Activated CD8-positive, alpha-beta memory T cell treated with anti-CD3 and anti-CD28 coated beads, Interleukin-2, amount 50 U/mL, for 1 hour (primary cell): ENCODE data around the gene FTO.

Source experiments
- DNase-seq: peaks from one replicate; pipeline ENCODE4 v3.0.0-alpha.2; 2020; ENCODE audit errors: extremely low read depth

Gene FTO

GRCh38 chr16:54156349-54156748, 452.4 kb downstream of the FTO start:
- DNase-seq = no peak

DNA sequence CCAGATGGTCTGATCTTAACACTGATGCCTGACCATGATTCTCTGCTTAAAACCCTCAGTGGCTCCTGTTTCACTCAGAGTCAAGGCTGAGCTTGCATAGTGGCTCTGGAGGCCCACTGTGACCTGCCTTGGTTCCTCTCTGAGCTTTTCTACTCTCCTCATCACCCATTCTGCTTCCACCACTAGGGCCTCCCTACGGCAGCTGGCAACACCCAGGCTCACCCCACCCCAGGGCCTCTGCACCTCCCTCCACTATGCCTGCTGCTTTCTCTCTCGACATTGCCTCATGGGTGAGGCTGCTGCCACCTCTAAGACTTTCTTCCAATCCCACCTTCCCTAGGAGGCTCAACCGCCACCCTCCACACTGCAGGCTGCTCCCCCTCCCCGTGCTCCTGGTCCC, 455.0 kb downstream of the FTO start:
- DNase-seq = no peak

- DNase-seq = no peak
Observed at GRCh38 chr16:54159490-54160080, 455.6 kb downstream of the FTO start.

DNA sequence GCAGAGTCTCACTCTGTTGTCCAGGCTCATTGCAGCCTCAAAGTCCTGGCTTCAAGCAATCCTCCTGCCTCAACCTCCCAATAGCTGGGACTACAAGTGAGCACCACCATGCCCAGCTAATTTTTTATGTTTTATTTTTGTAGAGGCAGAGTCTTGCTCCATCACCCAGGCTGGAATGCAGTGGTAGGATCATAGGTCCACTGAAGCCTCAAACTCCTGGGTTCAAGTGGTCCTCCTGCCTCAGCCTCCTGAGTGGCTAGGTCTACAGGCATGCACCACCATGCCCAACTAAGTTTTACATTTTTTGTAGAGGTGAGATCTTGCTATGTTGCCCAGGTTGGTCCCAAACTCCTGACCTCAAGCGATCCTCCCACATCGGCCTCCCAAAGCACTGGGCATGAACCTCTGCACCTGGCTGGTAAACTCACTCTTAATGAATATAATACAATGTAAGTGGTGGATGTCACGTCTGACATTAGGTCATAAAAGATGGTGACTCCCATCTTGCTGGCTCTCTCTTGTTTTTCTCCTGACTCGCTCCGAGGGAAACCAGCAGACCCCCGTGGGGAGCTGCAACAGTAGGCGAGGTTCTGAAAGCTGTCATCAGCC, 456.4 kb downstream of the FTO start:
- DNase-seq = no peak

DNA sequence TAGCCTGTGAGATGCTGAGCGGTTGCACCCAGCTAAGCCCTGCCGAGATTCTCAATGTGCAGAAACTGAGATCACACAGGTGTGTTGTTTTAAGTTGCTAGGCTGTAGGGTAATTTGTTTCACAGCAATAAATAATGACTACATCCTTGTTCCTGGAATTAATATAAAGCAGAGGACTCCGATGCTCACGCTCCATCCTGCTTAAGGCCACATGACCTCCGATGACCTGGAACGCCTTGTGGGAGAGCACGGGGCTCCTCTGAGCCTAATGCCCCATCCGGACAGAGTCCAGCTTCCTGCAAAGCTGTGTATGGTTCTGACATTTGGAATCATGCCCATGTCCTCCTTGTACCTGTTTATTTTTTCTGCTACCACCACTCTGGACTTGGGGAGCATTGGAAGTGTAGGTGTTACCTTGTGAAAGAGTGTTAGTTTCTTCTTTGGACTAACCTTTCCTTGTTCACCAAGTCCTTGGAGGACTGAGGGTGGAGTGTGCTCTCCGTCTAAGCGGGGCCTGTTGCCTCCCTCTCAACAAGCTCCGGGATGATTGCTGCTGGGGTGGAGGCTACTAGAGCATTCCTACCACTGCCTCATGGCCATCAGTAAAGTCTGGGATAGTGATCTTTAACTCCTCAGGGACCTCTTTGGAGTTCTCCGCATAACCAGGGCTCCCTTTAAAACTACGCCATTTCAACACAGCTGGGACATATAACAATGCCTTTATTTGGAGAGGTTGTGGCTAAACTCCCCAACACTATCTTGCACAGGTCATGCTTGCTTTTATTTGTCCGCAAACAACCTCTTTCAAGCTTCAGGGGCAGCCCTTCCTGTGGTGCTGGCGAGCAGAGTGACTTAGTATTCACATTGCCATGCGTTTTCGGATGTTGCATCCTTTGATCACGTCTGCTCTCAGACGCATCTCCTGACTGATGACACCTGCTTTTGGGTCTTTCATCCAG, 457.3 kb downstream of the FTO start:
- no peak for DNase-seq

GRCh38 chr16:54163197-54163843, 459.4 kb downstream of the FTO start:
- DNase-seq = no peak

- no peak for DNase-seq
Observed at GRCh38 chr16:54164789-54165173, 460.8 kb downstream of the FTO start.

GRCh38 chr16:54165174-54165911, 461.4 kb downstream of the FTO start:
- no peak for DNase-seq

DNA sequence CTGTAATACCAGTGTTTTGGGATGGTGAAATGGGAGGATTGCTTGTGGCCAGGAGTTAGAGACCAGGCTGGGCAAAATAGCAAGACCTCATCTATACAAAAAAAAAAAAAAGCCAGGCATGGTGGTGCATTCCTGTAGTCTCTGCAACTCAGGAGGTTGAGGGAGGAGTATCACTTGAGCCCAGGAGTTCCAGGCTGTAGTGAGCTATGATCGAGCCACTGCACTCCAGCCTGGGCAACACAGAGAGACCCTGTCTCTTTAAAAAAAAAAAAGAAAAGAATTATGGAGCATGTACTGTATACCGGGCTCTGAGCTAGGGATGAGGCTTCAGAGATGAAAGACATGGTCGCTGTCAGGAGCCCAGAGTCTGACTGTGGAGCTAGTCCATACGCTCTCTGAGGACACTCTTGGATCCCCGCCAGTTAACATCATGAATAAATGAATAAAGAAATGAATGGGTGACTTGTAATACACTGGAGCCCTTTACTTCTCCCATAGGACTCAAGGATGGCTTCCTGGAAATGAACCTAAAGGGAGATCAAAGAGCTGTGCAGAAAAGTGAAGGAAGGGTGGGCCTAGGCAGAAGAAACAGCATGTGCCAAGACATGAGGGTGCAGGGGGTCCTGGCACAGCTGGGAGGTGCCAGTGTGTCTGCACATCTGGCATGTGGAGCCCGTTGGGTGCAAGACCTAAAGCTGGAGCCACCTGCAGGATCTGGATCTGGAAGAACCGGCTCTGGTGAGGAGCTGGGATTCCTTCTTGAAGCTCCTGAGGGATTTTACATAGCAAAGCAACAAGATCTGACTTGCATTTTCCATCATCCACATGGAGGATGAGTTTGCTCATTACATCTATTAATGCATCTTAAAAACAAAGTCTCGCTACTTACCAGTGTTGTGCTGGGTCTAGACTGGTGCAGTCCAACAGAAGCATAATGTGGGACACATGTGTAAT, 462.2 kb downstream of the FTO start:
- DNase-seq = no peak

DNA sequence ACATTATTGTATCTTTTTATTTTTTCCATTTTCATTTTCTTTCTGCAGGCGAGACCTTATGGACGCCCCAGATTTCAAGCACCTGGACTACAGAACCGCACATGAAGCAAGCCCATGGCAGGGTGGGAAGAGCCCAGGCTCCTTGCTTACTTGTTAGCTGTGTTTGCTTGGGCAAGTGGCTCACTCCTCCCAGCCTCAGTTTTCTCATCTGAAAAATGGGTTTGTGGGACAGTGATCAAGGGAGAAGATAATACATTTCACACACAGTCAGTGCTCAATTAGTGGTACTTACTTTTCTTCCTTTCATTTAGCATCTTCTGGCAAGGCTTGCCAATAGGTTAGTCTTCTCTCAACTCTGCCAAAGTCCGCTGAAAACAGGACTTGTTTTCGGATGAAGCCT, 465.2 kb downstream of the FTO start:
- no peak for DNase-seq

DNA sequence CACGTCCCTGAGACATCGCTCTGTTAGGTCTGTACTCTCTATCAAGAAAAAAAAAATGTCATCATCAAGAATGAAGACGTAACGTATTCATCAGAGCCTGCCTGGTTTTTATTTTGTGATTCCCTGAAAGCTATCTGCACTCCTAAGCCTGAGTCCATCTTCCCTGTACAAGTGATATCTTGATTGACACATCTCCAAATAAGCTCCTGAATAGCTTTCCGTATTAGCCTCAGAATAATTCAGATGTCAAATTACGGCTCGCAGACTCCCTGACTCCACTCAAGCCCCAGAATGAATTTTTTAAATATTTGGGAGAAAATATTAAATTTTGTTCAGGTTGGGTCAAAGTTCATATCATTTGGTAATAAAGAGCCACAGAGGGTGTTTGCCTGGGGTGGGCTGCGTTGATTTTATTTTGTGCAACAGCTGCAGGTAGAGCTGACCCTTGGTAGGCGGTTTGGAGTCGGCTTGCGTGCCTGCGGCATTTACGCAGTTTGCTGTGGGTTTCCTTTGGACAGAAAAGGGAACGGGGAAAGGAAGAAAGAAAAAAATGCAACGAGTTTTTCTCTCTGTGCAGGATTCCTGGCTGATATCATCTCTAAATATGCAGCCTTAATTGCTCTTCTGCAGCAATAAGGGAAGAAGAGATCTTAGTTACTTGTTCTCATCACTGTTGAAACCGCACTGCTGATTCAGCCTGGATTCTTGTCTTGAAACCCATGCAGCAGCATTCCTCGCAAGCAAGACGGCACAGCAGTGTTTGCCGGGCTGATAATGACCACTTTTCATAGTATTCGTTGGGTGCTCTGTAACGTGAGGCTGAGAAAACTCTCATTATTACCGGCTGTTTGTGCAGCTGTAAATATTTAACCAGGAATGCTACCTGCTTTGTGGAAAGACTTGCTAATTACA, 467.9 kb downstream of the FTO start:
- DNase-seq = no peak

- no peak for DNase-seq
Observed at GRCh38 chr16:54173490-54173889, 469.5 kb downstream of the FTO start.

GRCh38 chr16:54174201-54174600, 470.2 kb downstream of the FTO start:
- DNase-seq = no peak

DNA sequence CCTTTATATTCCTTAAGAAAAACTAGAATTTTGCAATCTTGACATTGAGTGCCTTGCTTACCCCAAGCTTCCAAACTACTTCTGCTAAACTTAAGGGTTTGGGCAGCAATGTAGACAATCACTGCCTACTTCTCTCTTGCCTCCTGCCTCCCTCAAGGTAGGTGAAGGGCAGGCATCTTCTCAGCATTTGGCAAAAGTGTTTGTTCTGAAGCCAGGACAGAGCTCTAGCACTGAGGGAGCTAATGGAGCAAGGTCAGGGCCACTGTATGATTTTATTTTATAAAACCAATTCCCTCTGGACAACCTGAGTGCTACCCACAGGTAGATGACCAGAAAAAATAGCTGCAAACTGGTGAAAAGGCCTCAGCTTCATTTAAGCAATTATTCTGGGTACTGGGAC, 470.8 kb downstream of the FTO start:
- DNase-seq = no peak

GRCh38 chr16:54175169-54175551, 471.2 kb downstream of the FTO start:
- DNase-seq = no peak

GRCh38 chr16:54175552-54176375, 471.8 kb downstream of the FTO start:
- DNase-seq = no peak

DNA sequence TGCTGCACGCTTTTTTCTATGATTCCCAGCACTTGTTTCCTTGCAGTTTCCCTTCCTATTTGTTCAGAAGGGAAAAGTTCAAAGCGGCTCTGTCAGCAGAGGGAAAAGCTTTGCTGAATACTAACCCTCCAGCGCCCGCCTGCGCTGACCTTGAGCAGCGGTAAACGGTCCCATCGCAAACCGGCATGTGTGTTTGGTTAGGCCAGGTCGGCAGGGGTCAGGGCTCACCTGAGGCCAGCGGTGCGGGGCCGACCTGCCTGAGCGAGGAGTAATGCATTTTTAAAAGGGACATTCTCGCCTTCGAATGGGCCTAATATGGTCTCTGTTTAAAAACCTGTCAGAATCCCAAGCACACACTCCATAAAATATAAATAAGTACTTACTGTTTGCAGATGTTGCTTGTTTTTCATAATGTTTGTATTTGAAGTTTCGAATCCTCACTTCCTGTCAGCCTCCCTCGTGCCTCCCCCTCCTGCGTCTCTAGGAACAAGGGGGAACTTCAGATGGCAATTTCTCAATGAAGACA, 472.5 kb downstream of the FTO start:
- DNase-seq = no peak
